Neuronal stem cell (in vitro differentiated cells): ENCODE data around the gene KCNN2.

Experiments
- DNase-seq: peaks from one replicate; pipeline ENCODE4 v3.0.0-alpha.2; 2013; ENCODE audit warnings: low spot score
- H2AFZ ChIP-seq: one replicate; pipeline ENCODE4 v1.6.1; 2013; ENCODE audit warnings: mild to moderate bottlenecking, low read length, inconsistent platforms
- H2AK5ac ChIP-seq: 2 replicates; pipeline ENCODE4 v1.6.1; 2013; ENCODE audit warnings: low read depth, mild to moderate bottlenecking, inconsistent platforms, low read length, moderate library complexity, mixed read lengths
- H2BK120ac ChIP-seq: 2 replicates; pipeline ENCODE4 v1.6.1; 2013; ENCODE audit warnings: low read depth, mild to moderate bottlenecking, inconsistent platforms, low read length, moderate library complexity, mixed read lengths
- H2BK12ac ChIP-seq: one replicate; pipeline ENCODE4 v1.6.1; 2013; ENCODE audit warnings: low read length, inconsistent platforms
- H2BK15ac ChIP-seq: 2 replicates; pipeline ENCODE4 v1.6.1; 2013; ENCODE audit warnings: mild to moderate bottlenecking, low read length, inconsistent platforms, mixed read lengths
- H2BK5ac ChIP-seq: one replicate; pipeline ENCODE4 v1.6.1; 2013; ENCODE audit warnings: inconsistent platforms, mild to moderate bottlenecking, low read length, moderate library complexity
- H3K14ac ChIP-seq: one replicate; pipeline ENCODE4 v1.6.1; 2013; ENCODE audit warnings: low read length, inconsistent platforms
- H3K18ac ChIP-seq: 2 replicates; pipeline ENCODE4 v1.6.1; 2013; ENCODE audit warnings: low read length, inconsistent platforms
- H3K23ac ChIP-seq: 2 replicates; pipeline ENCODE4 v1.6.1; 2013; ENCODE audit warnings: low read depth, mild to moderate bottlenecking, mixed read lengths, low read length, inconsistent platforms; ENCODE audit not compliant: poor library complexity
- H3K27ac ChIP-seq: replicated peaks from 3 replicates; pipeline ENCODE4 v1.5.1; 2013; ENCODE audit warnings: low read length, inconsistent platforms
- H3K27me3 ChIP-seq, 3 experiments: 2 replicates each; pipeline ENCODE4 v1.6.1; 2013; ENCODE audit warnings: low read length in 3 of 3, mild to moderate bottlenecking in 2 of 3, inconsistent platforms in 1 of 3, low read depth in 1 of 3, mixed read lengths in 1 of 3, moderate library complexity in 1 of 3; ENCODE audit not compliant: control insufficient read depth in 3 of 3, insufficient read depth in 3 of 3
- H3K36me3 ChIP-seq, 2 donors: replicated peaks in 1 of 2; 2 replicates each; pipeline ENCODE4 v1.6.1; 2013; ENCODE audit warnings: low read length in 2 of 2; ENCODE audit not compliant: control insufficient read depth in 2 of 2, insufficient read depth in 2 of 2
- H3K4ac ChIP-seq: 2 replicates; pipeline ENCODE4 v1.6.1; 2013; ENCODE audit warnings: inconsistent platforms, mild to moderate bottlenecking, low read length, moderate library complexity
- H3K4me1 ChIP-seq, 2 donors: 1 replicate in 1 of 2; 2 replicates in 1 of 2; pipeline ENCODE4 v1.6.1; 2013; ENCODE audit warnings: low read length in 2 of 2, low read depth in 1 of 2; ENCODE audit not compliant: control insufficient read depth in 2 of 2, insufficient read depth in 1 of 2
- H3K4me2 ChIP-seq: one replicate; pipeline ENCODE4 v1.6.1; 2013; ENCODE audit warnings: mild to moderate bottlenecking, low read length, inconsistent platforms; ENCODE audit not compliant: insufficient read depth, poor library complexity, severe bottlenecking
- H3K4me3 ChIP-seq, 2 donors: 2 replicates each; pipeline ENCODE4 v1.5.1; 2013; ENCODE audit warnings: low read length in 2 of 2, mild to moderate bottlenecking in 2 of 2, inconsistent platforms in 1 of 2, moderate library complexity in 1 of 2
- H3K79me1 ChIP-seq: one replicate; pipeline ENCODE4 v1.6.1; 2013; ENCODE audit warnings: low read depth, mild to moderate bottlenecking, inconsistent platforms, low read length, moderate library complexity
- H3K9ac ChIP-seq: one replicate; pipeline ENCODE4 v1.6.1; 2013; ENCODE audit warnings: mild to moderate bottlenecking, low read depth, low read length, inconsistent platforms; ENCODE audit not compliant: poor library complexity
- H3K9me3 ChIP-seq, 2 donors: replicated peaks in 1 of 2; 2 replicates each; pipeline versions ENCODE3 to v1.6.1; 2013; ENCODE audit warnings: low read length in 2 of 2, mild to moderate bottlenecking in 2 of 2, inconsistent platforms in 1 of 2, low read depth in 1 of 2, mixed read lengths in 1 of 2, moderate library complexity in 1 of 2; ENCODE audit not compliant: control insufficient read depth in 2 of 2, insufficient read depth in 1 of 2
- H4K8ac ChIP-seq: one replicate; pipeline ENCODE4 v1.6.1; 2013; ENCODE audit warnings: low read depth, mild to moderate bottlenecking, inconsistent platforms, low read length, moderate library complexity
- H4K91ac ChIP-seq: one replicate; pipeline ENCODE4 v1.6.1; 2013; ENCODE audit warnings: low read length, low read depth, mild to moderate bottlenecking, inconsistent platforms; ENCODE audit not compliant: poor library complexity
- WGBS, 2 donors: extraction: QIAGEN DNeasy Blood & Tissue Kit; methylation state at CpG; one replicate each; pipeline ENCODE4 v1.1.7; 2013; ENCODE audit warnings: missing lambda C conversion rate in 2 of 2, mixed read lengths in 1 of 2; ENCODE audit not compliant: insufficient read length in 2 of 2, insufficient replicate concordance in 1 of 2; ENCODE audit errors: extremely low coverage in 2 of 2; 5-methylcytosine and 5-hydroxymethylcytosine counted together

KCNN2 gene

DNA sequence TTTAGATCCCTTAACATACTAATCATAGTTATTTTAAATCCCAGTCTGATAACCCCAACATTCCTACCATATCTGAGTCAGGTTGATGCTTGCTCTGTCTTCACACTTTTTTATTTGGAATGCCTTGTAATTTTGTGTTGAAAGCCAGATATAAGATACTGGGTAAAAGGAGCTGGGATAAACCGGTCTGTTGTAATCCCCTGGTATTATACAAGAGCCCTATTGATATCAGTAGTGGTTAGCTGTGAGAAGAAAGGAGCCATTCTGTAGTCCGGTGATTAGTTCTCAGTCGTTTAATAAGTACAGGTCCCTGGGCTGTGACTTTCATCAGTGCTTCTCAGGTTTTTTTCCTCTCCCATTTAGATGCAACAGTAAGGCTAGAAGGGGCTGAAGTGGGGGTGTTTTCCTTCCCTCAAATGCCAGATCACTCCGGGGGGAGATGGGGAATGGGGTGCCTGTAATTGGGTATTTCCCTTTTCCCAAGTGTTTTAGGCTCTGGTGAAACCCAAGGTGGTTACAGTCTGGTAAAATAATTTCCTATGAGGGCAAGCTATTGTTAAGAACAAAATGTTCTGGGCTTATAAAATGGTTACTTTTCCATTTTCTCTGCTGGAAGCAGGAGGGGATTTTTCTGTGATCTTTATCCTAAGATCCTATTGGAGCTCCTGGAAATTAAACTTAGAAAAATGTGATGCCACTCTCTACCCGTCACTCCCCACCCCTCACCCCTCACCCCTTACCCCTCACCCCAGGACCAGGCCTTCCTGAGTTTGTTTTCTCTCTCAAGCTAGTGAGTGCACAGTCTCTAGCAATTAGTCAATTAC, 72.7 kb downstream of the KCNN2 start:
- H3K27ac ChIP-seq: no peak overlapping the region
- no peak overlapping the region for H4K91ac ChIP-seq
- H2BK12ac ChIP-seq: no peak overlapping the region
- no peaks in the 10 kb centered on the region for H3K79me1 ChIP-seq
- H2BK15ac ChIP-seq: no peak overlapping the region
- peaks cover 0 to 4% of the 10 kb centered on the region in 2 donors for H3K4me1 ChIP-seq
- H3K36me3 ChIP-seq: no peaks in the 10 kb centered on the region
- H3K4ac ChIP-seq: no peak overlapping the region
- H3K4me2 ChIP-seq: no peak overlapping the region
- H2BK5ac ChIP-seq: no peak overlapping the region
- H3K4me3 ChIP-seq: no peak overlapping the region
- H3K18ac ChIP-seq: peak overlapping the region; percentile 22
- H2AFZ ChIP-seq: no peak overlapping the region
- H3K23ac ChIP-seq: no peak overlapping the region
- no peak overlapping the region for H3K9ac ChIP-seq
- no peak overlapping the region for H4K8ac ChIP-seq
- no peak overlapping the region for H2AK5ac ChIP-seq
- WGBS, 2 donors: no CpG with 5 or more reads among the region's 5 CpGs
- no peak overlapping the region for H3K14ac ChIP-seq
- no peaks in the 10 kb centered on the region for H3K27me3 ChIP-seq
- no peak for DNase-seq
- H3K9me3 ChIP-seq: no peaks in the 10 kb centered on the region
- no peak overlapping the region for H2BK120ac ChIP-seq

DNA sequence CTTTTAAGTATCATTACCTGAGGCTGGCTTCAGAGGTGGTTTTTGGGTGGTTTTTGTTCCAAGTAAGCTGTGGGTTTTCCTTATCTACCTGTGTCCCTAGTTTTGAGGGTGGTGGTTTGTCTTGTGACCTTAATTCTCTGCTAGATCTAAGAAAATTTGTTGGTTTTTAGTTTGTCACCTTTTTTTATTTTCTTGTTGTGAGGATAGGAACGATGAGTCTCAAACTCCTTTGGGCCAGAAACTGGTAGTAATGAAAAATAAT, 73.3 kb downstream of the KCNN2 start:
- no peak overlapping the region for H4K91ac ChIP-seq
- no peak overlapping the region for H2BK5ac ChIP-seq
- no peaks in the 10 kb centered on the region for H3K27me3 ChIP-seq
- no peak overlapping the region for H3K27ac ChIP-seq
- H3K4me2 ChIP-seq: no peak overlapping the region
- DNase-seq: no peak
- H2BK12ac ChIP-seq: no peak overlapping the region
- H2BK120ac ChIP-seq: no peak overlapping the region
- H3K9me3 ChIP-seq: no peaks in the 10 kb centered on the region
- no peak overlapping the region for H3K18ac ChIP-seq
- H3K4me3 ChIP-seq: no peak overlapping the region
- no peak overlapping the region for H2AK5ac ChIP-seq
- no peak overlapping the region for H3K23ac ChIP-seq
- H4K8ac ChIP-seq: no peak overlapping the region
- no peak overlapping the region for H3K9ac ChIP-seq
- H3K4me1 ChIP-seq: peaks cover 0 to 4% of the 10 kb centered on the region in 2 donors
- no peak overlapping the region for H2AFZ ChIP-seq
- WGBS, 2 donors: no CpG with 5 or more reads among the region's 1 CpG
- no peak overlapping the region for H3K4ac ChIP-seq
- H3K79me1 ChIP-seq: no peaks in the 10 kb centered on the region
- H2BK15ac ChIP-seq: no peak overlapping the region
- no peaks in the 10 kb centered on the region for H3K36me3 ChIP-seq
- H3K14ac ChIP-seq: no peak overlapping the region

DNA sequence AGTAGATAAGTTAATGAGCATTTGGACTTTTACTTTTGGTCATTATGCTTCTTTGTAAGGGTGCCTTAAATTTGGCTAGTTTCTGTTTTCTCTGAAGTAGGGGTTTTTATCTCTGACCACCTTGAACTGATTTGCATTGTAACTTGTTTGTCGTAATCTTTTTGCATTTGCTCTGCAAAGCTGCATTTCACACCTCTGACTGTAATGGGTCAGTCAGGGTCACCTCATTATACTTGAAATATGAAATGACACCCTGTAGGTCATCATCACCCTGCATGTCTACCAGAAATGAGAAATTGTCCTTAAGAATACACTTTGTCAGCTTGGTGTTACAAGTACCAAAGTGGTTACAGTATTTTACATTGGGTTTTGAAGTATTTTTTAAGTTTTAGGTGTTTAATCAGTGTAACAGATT, 74.0 kb downstream of the KCNN2 start:
- no peak overlapping the region for H4K91ac ChIP-seq
- no peaks in the 10 kb centered on the region for H3K9me3 ChIP-seq
- no peak overlapping the region for H2BK12ac ChIP-seq
- H2BK120ac ChIP-seq: no peak overlapping the region
- H3K4ac ChIP-seq: no peak overlapping the region
- H3K27ac ChIP-seq: no peak overlapping the region
- DNase-seq: no peak
- H3K4me1 ChIP-seq: peaks cover 0 to 4% of the 10 kb centered on the region in 2 donors
- H3K9ac ChIP-seq: no peak overlapping the region
- H2BK5ac ChIP-seq: no peak overlapping the region
- H4K8ac ChIP-seq: no peak overlapping the region
- H3K4me2 ChIP-seq: no peak overlapping the region
- no CpG with 5 or more reads among the region's 1 CpG for WGBS, 2 donors
- no peak overlapping the region for H3K18ac ChIP-seq
- no peaks in the 10 kb centered on the region for H3K79me1 ChIP-seq
- H3K36me3 ChIP-seq: no peaks in the 10 kb centered on the region
- no peaks in the 10 kb centered on the region for H3K27me3 ChIP-seq
- H2BK15ac ChIP-seq: no peak overlapping the region
- H3K14ac ChIP-seq: no peak overlapping the region
- H3K23ac ChIP-seq: no peak overlapping the region
- H2AFZ ChIP-seq: no peak overlapping the region
- no peak overlapping the region for H3K4me3 ChIP-seq
- no peak overlapping the region for H2AK5ac ChIP-seq

DNA sequence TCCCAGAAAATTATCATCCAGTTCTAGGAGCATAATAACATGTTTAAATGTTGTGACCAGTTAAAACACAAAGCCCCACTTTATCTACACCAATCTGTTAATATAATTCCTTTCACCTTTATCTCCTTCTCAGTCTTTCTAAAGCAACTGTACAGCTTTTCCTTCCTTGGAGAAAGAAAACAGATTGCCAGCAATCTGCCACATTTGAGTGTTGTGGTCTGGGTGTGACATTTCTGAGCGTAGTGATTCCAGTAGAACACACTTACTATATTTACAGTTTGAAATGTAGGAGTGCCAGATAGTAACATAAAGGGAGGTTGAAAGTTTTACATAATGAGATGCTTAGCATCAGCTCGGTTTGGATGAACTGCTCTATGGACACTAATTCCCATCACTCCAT, 76.1 kb downstream of the KCNN2 start:
- H2BK15ac ChIP-seq: no peak overlapping the region
- no peak overlapping the region for H4K8ac ChIP-seq
- no peaks in the 10 kb centered on the region for H3K27me3 ChIP-seq
- no peak for DNase-seq
- no peak overlapping the region for H2BK120ac ChIP-seq
- H3K4me1 ChIP-seq: peaks cover 0 to 4% of the 10 kb centered on the region in 2 donors
- no peak overlapping the region for H3K4me3 ChIP-seq
- H2AK5ac ChIP-seq: no peak overlapping the region
- no peak overlapping the region for H2AFZ ChIP-seq
- no peaks in the 10 kb centered on the region for H3K36me3 ChIP-seq
- no peak overlapping the region for H3K4me2 ChIP-seq
- H3K79me1 ChIP-seq: no peaks in the 10 kb centered on the region
- no peak overlapping the region for H4K91ac ChIP-seq
- no peak overlapping the region for H2BK12ac ChIP-seq
- no peaks in the 10 kb centered on the region for H3K9me3 ChIP-seq
- H3K14ac ChIP-seq: no peak overlapping the region
- H3K23ac ChIP-seq: no peak overlapping the region
- H3K4ac ChIP-seq: no peak overlapping the region
- no peak overlapping the region for H3K9ac ChIP-seq
- WGBS, 2 donors: no CpG with 5 or more reads among the region's 2 CpGs
- H3K27ac ChIP-seq: no peak overlapping the region
- H3K18ac ChIP-seq: no peak overlapping the region
- no peak overlapping the region for H2BK5ac ChIP-seq
